Non-pigmented ciliary epithelial cell (primary cell): Measurements from ENCODE around the gene ARL15.
"Not testable (repeated sequence)": the region's sequence is repeated elsewhere in the genome, so short reads cannot be mapped to it uniquely, and the experiment has no call there.

ENCODE experiments used
- DNase-seq: peaks from one replicate; pipeline ENCODE4 v3.0.0-alpha.2; 2010; ENCODE audit warnings: low read depth

Gene ARL15

DNA sequence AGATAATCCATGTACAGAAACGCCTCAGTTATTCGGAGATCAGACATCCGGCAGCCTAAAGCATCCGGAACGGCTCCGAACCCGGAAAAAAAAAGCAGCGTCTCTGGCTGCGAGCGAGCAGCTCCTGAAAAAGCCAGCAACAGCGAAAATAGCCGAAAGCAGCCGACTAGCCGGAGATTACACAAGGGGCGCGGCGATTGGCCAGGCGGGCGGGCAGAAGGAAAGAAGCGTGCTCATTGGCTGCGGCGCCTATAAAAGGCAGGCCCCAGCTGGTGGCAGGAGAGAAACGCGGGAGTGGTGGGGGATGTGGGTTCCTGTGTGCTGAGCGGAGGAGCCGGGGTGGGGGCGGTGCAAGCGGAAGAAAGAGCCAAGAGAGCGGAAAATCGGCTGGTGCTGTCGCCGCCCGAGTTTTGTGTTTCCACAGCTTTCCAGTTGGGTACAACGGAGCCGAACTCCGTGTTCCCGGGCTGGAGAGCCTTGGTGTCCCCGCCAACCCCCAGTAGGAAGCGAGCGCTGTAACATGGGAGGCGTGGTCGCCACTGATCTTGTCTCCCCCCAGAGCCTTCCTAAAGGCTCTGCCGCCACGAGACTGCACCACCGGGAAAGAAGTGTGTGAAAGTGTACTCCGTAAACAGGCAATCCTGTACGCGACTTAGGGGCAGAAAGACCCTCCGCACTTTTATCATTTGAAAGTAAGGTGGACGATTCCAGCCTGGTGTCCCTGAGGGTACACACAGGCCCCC lies at the start of gene ARL15:
Gene ARL15, minus strand, starts transcription at position 141 of the 743 bp plus-strand sequence.
- DNase-seq = peak; percentile 85

- DNase-seq = no peak
Measured at GRCh38 chr5:54360089-54360488, 49.7 kb upstream of the ARL15 start.

GRCh38 chr5:54357408-54358058 lies 47.2 kb upstream of the ARL15 start:
- no peak for DNase-seq

GRCh38 chr5:54353933-54354564 lies 43.7 kb upstream of the ARL15 start:
- DNase-seq = not testable (repeated sequence)

GRCh38 chr5:54352580-54352979 lies 42.2 kb upstream of the ARL15 start:
- not testable (repeated sequence) for DNase-seq

DNA sequence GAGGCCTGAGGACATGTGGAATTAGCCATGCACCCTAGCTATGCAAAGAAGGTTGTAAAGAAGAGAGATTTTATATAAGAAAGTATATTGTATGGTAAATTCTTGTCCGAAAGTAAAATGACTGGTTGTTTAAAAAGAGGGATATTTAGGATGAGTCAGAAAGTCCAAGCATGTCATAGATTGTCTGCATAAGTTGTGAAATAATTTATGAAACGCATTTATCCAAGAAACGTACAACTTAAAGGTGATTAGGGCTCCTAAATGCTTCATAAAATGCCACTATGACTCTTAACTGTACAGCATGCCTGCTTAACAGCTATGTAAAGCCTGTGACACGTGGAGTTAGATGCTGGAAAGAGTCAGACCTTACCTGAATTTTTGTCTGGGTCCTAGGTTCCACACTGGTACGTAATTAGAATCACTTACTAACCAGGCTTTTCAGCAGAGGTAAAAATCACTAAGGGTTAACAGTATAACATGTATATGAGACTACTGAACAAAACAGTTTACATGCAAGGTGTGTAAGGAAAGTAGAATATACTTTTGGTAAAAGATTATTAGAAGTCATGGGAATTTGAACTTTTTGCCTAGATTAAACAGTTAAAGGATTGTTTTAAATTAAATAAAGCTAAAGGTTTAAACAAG lies 37.0 kb upstream of the ARL15 start:
- no peak for DNase-seq

DNA sequence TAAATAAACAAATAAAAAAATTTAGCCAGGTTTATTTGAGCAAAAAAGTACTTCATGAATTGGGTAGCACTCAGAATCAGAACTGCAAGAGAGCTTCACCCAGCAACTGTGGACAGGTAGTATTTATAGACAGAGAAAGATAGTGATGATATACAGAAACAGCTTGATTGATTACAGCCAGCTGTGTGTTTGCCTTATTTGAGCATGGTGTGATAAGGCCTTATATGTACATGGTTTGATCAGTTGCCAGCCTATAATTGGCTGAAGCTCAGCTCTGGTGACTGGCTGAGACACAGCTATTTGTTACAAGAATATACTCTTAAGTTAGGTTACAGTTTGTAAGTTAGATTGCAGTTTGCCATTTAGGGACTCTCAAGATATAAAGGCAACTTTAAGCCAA lies 34.3 kb upstream of the ARL15 start:
- DNase-seq = no peak

DNA sequence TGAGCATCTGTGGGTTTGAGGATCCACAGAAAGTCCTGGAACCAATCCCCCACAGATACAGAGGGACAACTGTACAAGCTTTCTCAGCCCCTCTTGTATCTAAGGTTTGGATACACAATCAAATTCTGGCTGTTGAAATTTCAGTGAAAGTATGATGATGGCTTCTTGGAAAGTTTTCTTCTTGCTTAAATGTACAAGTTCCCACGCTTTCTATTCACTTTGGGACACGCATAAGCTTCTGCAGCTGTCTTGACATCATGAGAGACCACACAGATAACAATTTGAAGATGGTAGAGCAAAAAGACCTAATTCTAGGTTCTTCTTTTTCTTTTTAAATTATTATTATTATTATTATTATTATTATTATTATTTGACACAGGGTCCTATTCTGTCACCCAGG lies 31.6 kb upstream of the ARL15 start:
- DNase-seq = no peak

- no peak for DNase-seq
Measured at GRCh38 chr5:54337523-54337922, 27.1 kb upstream of the ARL15 start.

- DNase-seq = no peak
Measured at GRCh38 chr5:54332720-54333119, 22.3 kb upstream of the ARL15 start.

- DNase-seq = peak; percentile 92
Measured at GRCh38 chr5:54329731-54330709, 19.6 kb upstream of the ARL15 start.

DNA sequence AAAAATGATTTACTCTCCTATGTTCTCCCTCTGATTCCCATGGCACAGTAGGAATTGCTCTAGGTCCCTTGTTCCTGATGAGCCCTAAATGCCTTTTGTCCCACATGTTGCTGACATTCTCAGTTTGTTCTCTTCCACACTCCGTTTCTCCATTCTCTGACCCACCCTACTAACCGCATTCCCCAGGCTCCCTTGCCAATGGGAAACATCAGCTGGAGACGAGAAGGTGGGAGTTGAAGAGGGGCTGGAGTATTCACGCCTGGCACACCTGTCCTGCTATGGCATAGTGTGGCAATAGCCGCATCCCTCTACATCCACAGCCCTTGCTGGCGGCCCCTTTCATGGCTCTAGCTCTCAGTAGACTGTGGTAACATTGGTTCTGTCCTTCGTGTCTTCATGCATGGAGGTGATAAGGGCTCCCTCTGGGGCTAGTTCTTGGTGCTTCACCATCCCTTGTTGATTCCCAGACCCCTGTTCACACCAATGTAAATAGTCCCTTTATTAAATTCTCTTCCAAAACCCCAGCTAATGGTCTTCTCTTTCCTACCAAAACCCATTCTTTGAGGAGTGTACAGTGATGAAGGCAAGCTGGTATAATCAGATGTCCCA lies 16.4 kb upstream of the ARL15 start:
- DNase-seq = no peak

DNA sequence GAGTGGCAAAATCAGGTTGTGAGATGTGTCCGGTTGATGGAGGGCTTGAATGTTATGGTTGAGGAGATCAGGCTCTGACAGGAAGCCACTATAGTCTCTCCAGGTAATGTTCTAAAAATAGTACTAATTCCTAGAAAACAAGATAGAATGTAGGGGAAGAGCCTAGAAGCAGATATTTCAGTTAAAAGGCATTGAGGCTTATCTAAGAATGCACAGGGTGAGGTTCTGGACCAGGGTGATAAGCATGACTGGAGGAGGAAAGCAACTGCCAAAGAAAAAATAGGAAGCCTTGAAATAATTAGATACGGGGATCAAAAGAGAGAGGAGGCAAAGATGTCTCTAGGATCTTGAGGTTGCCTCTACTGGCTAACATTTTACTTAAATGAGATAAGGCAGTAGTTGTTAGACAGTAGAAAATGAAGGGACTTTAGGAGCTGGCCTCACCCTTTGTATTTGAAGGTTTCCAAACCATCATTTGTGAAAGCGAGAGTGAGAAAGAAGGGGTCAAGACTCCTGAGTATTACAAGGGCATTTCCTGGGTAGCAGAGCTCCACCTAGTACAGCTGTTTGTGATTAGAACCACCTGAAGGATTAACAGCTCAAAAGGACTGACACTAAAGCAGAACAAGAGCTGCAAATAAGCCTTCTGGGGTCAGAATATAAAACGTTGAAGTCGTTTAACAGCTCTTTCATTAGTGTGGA lies 15.4 kb upstream of the ARL15 start:
- DNase-seq = no peak

GRCh38 chr5:54325272-54325609 lies 14.9 kb upstream of the ARL15 start:
- DNase-seq = no peak

GRCh38 chr5:54324651-54325271 lies 14.4 kb upstream of the ARL15 start:
- DNase-seq = no peak

DNA sequence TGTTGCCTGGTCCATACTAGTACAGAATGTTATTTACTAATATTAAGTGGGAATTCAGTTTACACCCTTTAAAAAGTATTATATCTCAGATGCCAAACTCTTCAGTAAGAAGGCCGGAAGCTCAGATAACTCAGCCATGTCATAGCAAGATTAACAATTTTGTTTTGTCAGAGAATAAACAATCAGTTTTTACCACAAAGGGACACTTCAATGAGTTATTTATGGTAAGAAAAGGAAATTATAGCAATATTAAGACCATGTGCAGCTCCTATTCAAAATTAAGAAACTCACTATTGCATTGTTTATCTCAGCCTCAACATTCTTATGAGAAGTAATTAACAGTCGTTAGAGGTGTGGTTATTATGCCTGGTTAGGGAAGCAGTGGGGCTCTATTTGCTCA lies 13.1 kb upstream of the ARL15 start:
- no peak for DNase-seq

GRCh38 chr5:54320256-54320655 lies 9.9 kb upstream of the ARL15 start:
- DNase-seq = no peak

GRCh38 chr5:54317511-54318260 lies 7.3 kb upstream of the ARL15 start:
- no peak for DNase-seq

DNA sequence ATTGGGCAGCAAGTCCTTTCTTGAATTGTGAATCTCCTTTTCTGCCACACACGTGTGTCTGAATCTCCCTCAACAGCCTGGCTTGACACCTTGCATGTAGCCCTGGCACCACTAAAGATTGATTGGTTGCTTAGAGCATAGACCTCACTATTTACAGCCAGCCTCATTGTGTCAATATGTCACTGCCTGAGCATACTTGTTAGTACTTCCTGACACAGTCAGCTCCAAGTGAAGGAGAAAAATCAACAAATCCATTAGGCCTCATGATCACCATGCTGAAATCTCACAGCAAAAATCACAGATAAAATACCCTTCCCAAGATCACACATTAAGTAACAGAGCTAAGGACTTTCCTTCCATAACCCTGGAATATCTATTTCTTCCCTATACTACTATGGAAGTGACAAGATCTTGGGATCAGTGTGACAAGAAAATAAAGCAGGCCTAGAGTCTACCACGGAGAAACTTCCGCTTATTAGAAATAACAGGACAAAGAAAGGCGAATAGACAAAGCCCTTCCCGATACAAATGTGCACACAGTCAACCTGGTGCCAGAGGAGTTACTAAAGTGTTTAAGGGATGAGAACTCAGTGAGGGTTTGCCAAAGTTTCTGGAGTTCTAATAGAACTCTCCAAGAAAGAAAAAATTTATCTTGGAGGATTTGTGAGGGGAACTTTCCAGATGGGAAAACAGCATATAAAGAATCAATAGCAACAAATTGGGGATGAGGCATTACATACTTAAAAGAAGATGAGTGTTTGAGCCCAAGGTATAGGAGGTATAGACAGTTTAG lies 5.6 kb upstream of the ARL15 start:
- no peak for DNase-seq
